GM12872 (cell line): ENCODE results near the gene CFAP53.

Experiments
- TF ChIP-seq, protein P1 (sequence below): IDR thresholded peaks from 3 replicates; pipeline ENCODE4 v1.5.1; 2011; ENCODE audit warnings: low read depth, mild to moderate bottlenecking, low read length, moderate library complexity; ENCODE audit not compliant: insufficient read depth

Gene CFAP53

DNA sequence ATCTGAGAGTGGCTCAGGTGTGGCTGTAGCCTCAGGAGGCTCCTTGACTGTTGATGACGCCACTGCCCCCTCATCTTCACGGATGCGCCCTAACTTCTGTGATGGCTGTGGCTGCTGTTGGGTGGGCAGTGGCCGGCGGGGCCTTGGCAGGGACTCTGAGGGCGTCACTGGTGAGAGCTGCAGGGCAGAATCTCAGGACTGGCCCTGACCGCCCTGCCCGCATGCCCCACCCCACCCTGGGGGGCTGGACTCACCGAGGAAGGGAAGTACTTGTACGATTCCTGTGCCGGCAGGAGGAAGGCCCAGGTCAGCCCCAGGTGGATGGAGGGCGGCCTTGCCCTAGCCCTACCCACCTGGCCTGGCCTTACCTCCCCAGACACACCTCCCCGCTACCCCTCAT is 18.8 kb upstream of the CFAP53 start:
- TF ChIP-seq, protein P1, sequence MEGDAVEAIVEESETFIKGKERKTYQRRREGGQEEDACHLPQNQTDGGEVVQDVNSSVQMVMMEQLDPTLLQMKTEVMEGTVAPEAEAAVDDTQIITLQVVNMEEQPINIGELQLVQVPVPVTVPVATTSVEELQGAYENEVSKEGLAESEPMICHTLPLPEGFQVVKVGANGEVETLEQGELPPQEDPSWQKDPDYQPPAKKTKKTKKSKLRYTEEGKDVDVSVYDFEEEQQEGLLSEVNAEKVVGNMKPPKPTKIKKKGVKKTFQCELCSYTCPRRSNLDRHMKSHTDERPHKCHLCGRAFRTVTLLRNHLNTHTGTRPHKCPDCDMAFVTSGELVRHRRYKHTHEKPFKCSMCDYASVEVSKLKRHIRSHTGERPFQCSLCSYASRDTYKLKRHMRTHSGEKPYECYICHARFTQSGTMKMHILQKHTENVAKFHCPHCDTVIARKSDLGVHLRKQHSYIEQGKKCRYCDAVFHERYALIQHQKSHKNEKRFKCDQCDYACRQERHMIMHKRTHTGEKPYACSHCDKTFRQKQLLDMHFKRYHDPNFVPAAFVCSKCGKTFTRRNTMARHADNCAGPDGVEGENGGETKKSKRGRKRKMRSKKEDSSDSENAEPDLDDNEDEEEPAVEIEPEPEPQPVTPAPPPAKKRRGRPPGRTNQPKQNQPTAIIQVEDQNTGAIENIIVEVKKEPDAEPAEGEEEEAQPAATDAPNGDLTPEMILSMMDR: no peak

GRCh38 chr18:50284255-50284885 is 18.1 kb upstream of the CFAP53 start:
- TF ChIP-seq, protein P1: no peak

DNA sequence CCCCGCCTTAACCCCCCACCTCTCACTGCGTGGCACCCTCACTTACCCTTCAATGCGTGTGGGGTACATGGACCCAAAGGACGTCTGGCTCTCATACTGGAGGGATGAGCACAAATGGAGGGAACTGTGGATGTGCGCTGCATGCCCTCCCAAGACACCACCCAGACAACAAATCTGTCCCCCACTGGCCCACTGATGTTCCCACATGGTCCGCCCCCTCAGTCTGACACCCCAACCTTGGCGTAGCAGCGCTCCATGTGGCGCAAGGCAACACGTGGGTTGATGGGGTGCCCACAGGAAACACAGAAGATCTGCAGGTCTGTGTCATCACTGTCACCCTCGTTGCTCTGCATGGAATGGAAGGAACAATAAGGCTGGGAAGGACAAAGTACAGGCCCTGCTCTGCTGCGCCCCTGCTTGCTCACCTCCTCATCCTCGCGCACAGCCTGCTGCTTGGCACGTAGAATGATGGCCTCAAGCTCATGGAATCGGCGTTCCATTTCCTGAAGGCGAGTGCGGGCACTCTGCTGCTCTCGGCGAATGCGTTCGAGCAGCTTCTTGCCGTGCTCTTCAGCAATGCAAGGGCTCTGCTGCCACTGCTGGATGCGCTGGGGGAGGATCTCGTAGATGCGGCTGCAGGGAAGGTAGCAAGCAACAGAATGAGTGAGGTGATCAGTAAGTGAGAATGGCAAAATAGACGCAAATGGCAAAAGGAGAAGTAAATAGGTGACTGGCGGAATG is 17.3 kb upstream of the CFAP53 start:
- TF ChIP-seq, protein P1: no peak

DNA sequence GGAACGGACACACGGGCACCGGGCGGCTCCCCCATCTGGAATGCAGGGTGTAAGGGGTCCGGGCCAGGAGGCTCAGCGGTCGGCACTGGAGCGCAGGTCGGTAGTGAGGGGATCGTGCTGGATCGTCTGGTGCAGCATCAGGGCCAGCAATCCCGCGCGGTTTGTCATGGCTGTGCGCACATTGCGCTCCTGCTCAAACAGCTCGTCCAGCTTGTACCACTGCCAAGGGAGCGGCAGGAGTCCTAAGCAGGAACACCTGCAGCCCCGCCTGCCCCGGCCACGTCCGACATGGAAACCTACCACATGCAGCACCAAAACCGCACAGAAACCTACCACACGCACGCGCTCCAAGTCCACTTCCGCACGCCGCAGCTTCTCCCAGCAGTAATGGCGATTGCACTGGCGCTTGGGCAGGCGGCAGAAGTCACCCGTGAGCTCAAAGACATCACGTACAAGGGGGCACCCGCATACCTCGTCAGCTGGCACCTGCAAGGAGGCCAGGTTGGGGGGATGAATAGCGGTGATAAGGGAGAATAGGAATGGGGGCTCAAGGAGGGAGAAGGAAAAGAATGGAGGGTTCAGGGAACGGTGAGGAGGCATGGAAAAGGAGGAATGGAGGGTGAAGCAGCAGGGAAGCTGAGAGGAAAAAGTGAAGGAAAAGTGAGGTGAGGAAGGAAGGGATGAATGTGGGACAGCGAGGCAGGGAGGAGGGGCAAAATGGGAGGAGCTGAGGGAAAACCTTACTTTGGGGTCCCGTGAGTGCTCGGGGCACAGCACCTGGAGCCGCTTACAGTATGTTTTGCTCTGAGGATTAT is 16.4 kb upstream of the CFAP53 start:
- TF ChIP-seq, protein P1: no peak

DNA sequence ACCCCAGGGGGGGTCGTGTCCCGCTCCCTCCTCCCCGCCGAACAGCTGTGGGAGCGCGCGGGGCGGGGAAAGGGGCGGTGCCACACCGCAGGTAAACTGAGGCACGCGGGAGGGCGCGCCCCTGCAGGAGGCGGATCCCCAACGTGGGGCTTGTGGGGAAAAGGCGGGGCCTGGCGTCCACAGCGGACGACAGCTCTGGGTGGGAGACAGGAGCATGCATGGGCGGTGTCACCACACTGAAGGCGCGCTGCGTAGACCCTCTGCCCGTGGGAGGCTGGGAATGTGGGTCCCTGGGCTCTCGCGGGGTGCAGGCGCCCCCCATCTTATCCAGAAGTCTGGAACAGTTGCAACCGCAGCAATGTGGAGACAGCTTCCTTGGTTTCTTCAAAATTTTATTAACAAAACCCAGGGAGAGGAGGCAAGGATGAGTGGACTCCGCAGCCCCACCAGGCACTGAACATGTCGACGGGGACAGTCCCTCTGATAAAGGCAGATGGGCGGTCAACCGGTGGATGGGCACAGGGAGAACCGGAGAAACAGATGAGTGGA is 15.8 kb upstream of the CFAP53 start:
- TF ChIP-seq, protein P1: no peak

DNA sequence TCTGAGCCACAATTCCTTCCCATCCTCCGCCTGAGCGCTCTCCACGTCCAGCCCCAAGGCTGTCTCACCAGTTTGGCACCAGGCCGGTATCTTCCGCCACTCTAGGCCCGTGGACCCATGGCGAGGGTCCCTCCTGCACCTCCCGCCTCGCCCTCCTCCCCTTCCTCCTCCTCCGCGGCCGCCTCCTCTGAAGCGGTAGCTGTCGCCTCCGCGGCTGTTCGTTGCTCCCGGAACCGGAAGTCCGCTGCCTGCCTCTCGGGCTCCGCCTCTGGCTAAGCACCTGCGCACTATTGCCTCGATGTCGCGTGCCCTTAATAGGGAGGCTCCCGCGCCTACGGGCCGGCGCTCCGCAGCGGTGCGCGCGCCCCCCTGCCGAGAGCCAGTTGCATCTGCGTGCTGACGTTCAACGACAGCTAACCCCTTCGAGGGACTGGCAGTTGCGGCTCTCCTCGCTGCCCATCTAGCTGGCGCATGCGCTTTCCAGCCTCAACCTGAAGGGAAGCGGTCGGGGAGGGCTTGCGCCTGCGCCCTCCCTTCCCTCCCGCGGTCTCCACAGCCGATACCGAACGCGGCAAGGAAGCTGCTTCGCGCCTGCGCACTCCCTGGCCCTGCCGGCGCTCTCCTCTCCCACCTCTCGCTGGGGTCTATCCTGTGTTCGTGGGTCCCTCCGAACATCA is 15.1 kb upstream of the CFAP53 start, which contains the start of gene MBD1:
Gene MBD1 (minus strand): TSS at position 229 of the 677 bp plus-strand sequence. CDS start 1,531 bp downstream, outside the sequence.
- TF ChIP-seq, protein P1: no peak
